MG63 (cell line): ENCODE data around the gene SUN2. TPM values are rescaled to one million over a fixed set of nuclear protein-coding genes. Genes with fewer than 3 reads are reported as not detected.
"Not testable (repeated sequence)": the region's sequence is repeated elsewhere in the genome, so short reads cannot be mapped to it uniquely, and the experiment has no call there.

Experiments
- DNase-seq: peaks from one replicate; pipeline ENCODE4 v3.0.0-alpha.2; 2020
- H3K27me3 ChIP-seq: fragments of 250-450 bp; sonication (Bioruptor Pico); 2 replicates; pipeline ENCODE4 v1.5.1; 2020; ENCODE audit warnings: mild to moderate bottlenecking, moderate library complexity
- H3K36me3 ChIP-seq: fragments of 250-450 bp; sonication (Bioruptor Pico); 2 replicates; pipeline ENCODE4 v1.5.1; 2020; ENCODE audit warnings: mild to moderate bottlenecking, moderate library complexity
- H3K4me3 ChIP-seq: fragments of 250-450 bp; sonication (Bioruptor Pico); 2 replicates; pipeline ENCODE4 v1.5.1; 2020; ENCODE audit warnings: mild to moderate bottlenecking, moderate library complexity
- H3K9me3 ChIP-seq: fragments of 250-450 bp; sonication (Bioruptor Pico); 2 replicates; pipeline ENCODE4 v1.5.1; 2020; ENCODE audit warnings: mild to moderate bottlenecking, moderate library complexity
- total RNA-seq: library from RNA; depleted of rRNA; stranded (reverse); fragments of >200 nt; shearing (Covaris generic); gene quantifications from 2 replicates; pipeline ENCODE4 v1.2.3, GENCODE V29; 2014; ENCODE audit warnings: low replicate concordance; rRNA removed

Gene SUN2
- total RNA-seq, result 126 and 182 TPM in 2 replicates

GRCh38 chr22:38755911-38756532, at the start of gene SUN2:
Gene SUN2 (minus strand): TSS chr22:38755998. CDS start chr22:38752628, 3,370 bp downstream.
- Histone ChIP-seq H3K36me3 (peaks cover 28% of the 10 kb centered on the region), H3K9me3 (no peaks in the 10 kb centered on the region), H3K4me3 (peak within 1 kb of the TSS; percentile 58), H3K27me3 (no peaks in the 10 kb centered on the region)
- DNase-seq, result peak; percentile 91

GRCh38 chr22:38805041-38805593, 49.3 kb upstream of the SUN2 start:
- not testable (repeated sequence) for H3K27me3 ChIP-seq, DNase-seq, H3K4me3 ChIP-seq, H3K36me3 ChIP-seq, H3K9me3 ChIP-seq

GRCh38 chr22:38802671-38803121, 46.9 kb upstream of the SUN2 start:
- H3K9me3 ChIP-seq, result no peaks in the 10 kb centered on the region
- no peaks in the 10 kb centered on the region for H3K36me3 ChIP-seq
- H3K4me3 ChIP-seq, result no peak overlapping the region
- peak; percentile 74 for DNase-seq
- H3K27me3 ChIP-seq, result 0 out of 2 replicates have a peak, but pooled peaks cover 2% of the 10 kb centered on the region

DNA sequence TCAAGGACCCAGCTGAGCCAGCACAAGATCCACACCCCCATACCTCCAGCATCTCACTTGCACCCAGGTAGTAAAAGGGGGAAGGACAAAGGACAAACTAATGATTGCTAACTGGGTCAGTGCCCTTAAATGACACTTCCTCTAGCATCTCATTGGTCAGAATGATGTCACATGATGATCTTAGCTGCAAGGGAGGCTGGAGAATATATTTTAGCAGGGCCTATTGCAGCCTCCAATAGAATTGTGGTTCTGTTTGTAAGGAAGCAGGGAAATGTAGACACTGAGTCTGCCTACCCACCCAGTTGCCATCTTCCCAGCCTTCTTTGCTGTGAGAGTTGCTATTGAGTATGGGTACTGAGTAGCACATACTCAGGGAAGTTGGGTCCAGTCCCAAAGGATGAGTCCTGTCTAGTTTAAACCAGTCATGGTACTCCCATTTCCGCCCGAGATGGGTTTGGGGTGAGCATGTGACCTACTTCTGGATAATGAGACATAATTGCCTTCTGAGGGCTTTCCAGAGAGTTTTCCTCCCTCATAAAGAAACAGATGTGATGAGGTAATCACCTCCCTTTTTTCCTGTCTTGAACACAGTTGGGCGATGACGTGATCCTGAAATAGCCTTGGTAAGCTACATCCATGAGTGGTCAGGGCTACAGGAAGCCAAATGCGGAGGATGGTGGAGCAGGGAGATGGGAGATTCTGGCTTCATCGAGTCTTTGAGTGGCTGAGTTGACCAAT, 43.6 kb upstream of the SUN2 start:
- Histone ChIP-seq H3K36me3 (no peaks in the 10 kb centered on the region), H3K27me3 (no peaks in the 10 kb centered on the region; the same call in 1 of the 2 replicates), H3K9me3 (no peaks in the 10 kb centered on the region), H3K4me3 (no peak overlapping the region)
- no peak for DNase-seq

- no peaks in the 10 kb centered on the region; the same call in 1 of the 2 replicates for H3K27me3 ChIP-seq
- H3K4me3 ChIP-seq, result no peak overlapping the region
- H3K9me3 ChIP-seq, result no peaks in the 10 kb centered on the region
- no peaks in the 10 kb centered on the region for H3K36me3 ChIP-seq
- no peak for DNase-seq
Measured at GRCh38 chr22:38798496-38798895, 42.7 kb upstream of the SUN2 start.

- Histone ChIP-seq H3K27me3 (no peaks in the 10 kb centered on the region; the same call in 1 of the 2 replicates), H3K9me3 (no peaks in the 10 kb centered on the region), H3K36me3 (no peaks in the 10 kb centered on the region), H3K4me3 (no peak overlapping the region)
- DNase-seq, result no peak
Measured at GRCh38 chr22:38796262-38796957, 40.6 kb upstream of the SUN2 start.

- Histone ChIP-seq H3K36me3 (no peaks in the 10 kb centered on the region), H3K9me3 (no peaks in the 10 kb centered on the region)
- no peak for DNase-seq
Measured at GRCh38 chr22:38795569-38795968, 39.8 kb upstream of the SUN2 start.

DNA sequence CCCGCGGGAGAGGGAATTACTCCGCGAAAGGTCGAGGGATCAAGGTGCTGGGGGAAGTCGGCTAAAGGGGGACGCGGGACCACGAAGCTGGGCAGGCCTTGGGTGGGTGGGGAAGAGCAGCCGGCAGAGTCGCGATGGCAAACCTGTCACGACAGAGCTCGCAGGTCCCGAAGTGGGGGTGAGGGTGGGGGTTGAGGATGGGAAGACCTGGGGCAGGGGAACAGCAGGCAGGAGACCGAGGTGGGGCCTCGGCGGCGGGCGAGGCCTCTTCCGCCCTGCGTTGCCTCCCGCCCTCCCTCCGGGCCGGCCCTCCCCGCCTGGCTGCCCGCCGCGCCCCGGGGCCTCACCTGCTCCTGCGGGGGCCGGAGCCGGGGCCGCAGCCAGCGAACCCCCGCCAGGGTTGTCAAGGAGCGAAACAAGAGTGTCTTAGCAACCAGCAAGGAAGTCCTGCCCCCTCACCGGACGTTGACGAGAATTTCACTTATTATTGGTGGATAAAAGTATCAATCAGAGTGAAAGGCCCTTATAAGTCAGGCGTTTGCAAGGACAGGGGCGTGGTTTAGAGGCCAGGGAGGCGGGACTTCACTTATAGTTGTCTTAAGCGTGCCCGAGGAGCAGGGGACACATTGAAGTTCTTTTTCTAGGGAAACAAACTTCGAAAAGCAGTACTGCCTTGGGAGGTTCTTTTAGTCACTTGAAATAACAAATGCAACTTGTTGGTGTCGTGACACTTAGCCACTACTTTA, 38.1 kb upstream of the SUN2 start, which contains the start of gene DNAL4:
TSS of gene DNAL4 (minus strand) at position 423 of the 746 bp plus-strand sequence. CDS start 11,412 bp downstream, outside the sequence.
- Histone ChIP-seq H3K4me3 (peak within 1 kb of the TSS; percentile 74), H3K36me3 (no peaks in the 10 kb centered on the region), H3K27me3 (no peaks in the 10 kb centered on the region; the same call in 1 of the 2 replicates), H3K9me3 (no peaks in the 10 kb centered on the region)
- peak; percentile 90 for DNase-seq

More at GRCh38 chr22:38795569-38795968, 39.8 kb upstream of the SUN2 start:
- no peaks in the 10 kb centered on the region; the same call in 1 of the 2 replicates for H3K27me3 ChIP-seq
- no peak overlapping the region for H3K4me3 ChIP-seq

DNA sequence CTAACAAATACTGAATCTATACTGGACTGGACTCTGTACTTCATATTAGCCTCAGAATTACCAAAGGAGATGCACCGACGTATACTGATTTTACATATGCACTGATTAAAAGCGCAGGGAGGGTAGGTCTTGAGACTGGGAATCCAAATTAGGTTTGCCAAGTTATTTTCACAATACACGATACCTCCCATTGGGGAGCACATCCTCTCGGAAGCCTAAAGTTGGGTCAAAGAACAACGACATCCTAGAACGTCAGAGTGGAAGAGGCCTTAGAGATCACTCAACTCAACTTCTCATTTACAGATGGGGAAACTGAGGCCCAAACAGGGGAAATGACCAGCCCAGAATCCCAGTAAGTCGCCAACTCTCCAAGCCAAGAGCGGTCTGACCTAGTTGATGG, 37.5 kb upstream of the SUN2 start:
- Histone ChIP-seq H3K9me3 (no peaks in the 10 kb centered on the region), H3K36me3 (no peaks in the 10 kb centered on the region), H3K4me3 (peak overlapping the region; percentile 74), H3K27me3 (no peaks in the 10 kb centered on the region; the same call in 1 of the 2 replicates)
- no peak for DNase-seq

- H3K36me3 ChIP-seq, result no peaks in the 10 kb centered on the region
- no peaks in the 10 kb centered on the region; the same call in 1 of the 2 replicates for H3K27me3 ChIP-seq
- H3K4me3 ChIP-seq, result peak overlapping the region; percentile 74
- H3K9me3 ChIP-seq, result no peaks in the 10 kb centered on the region
- DNase-seq, result no peak
Measured at GRCh38 chr22:38792833-38793232, 37.0 kb upstream of the SUN2 start.

DNA sequence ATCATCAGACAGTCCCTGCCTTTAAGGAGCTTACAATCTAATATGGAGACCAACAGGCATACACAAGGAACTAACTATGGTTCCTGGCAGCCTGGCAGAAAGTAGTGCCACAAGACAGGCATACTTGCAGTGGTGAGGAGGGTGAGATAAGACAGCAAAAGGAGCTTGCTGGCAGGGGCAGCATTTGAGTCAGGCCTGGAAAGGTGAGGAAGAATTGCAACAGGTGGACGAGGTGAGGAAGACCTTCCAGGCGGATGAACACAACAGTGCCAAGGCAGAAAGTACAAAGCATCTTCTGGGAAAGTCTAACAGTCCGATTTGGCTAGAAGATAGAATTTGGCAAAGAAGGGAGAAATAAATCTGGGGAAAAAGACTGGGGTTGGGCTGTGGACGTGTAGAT, 33.8 kb upstream of the SUN2 start:
- H3K4me3 ChIP-seq, result no peak overlapping the region
- DNase-seq, result no peak
- H3K27me3 ChIP-seq, result no peaks in the 10 kb centered on the region
- no peaks in the 10 kb centered on the region for H3K36me3 ChIP-seq
- no peaks in the 10 kb centered on the region for H3K9me3 ChIP-seq

- no peaks in the 10 kb centered on the region for H3K36me3 ChIP-seq
- no peak for DNase-seq
- H3K9me3 ChIP-seq, result no peaks in the 10 kb centered on the region
- H3K27me3 ChIP-seq, result no peaks in the 10 kb centered on the region
- H3K4me3 ChIP-seq, result no peak overlapping the region
Measured at GRCh38 chr22:38788846-38789245, 33.0 kb upstream of the SUN2 start.

- no peak overlapping the region for H3K4me3 ChIP-seq
- no peaks in the 10 kb centered on the region for H3K27me3 ChIP-seq
- H3K36me3 ChIP-seq, result no peaks in the 10 kb centered on the region
- no peaks in the 10 kb centered on the region for H3K9me3 ChIP-seq
- no peak for DNase-seq
Measured at GRCh38 chr22:38788021-38788816, 32.4 kb upstream of the SUN2 start.

- Histone ChIP-seq H3K9me3 (no peaks in the 10 kb centered on the region), H3K36me3 (no peaks in the 10 kb centered on the region), H3K27me3 (no peaks in the 10 kb centered on the region), H3K4me3 (no peak overlapping the region)
- DNase-seq, result no peak
Measured at GRCh38 chr22:38786631-38787030, 30.8 kb upstream of the SUN2 start.

DNA sequence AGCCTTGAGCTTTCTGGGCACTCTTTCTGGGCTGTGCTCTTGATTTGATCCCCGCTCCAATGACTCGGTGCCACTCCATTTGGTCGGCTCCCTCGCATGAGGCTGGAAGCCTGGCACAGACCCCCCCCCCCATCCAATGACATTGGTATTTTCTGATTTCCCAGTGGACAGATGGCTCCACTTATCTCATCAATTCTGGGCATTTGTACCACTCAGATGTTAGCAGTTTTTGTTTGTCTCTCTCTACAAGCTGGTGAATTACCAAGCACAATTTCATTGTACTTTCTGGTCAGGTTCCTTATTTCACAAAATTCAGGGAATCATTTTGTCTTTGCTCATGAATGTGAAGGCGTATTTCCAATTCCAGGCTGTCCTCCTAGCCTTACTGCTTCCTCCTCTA, 29.1 kb upstream of the SUN2 start:
- Histone ChIP-seq H3K36me3 (no peaks in the 10 kb centered on the region), H3K27me3 (no peaks in the 10 kb centered on the region), H3K9me3 (no peaks in the 10 kb centered on the region), H3K4me3 (no peak overlapping the region)
- no peak for DNase-seq
